NCI-H226 (cell line): ENCODE measurements around the gene TLX1.

Experiments used
- DNase-seq: peaks from one replicate; pipeline ENCODE4 v3.0.0-alpha.2; 2015

The TLX1 gene

DNA sequence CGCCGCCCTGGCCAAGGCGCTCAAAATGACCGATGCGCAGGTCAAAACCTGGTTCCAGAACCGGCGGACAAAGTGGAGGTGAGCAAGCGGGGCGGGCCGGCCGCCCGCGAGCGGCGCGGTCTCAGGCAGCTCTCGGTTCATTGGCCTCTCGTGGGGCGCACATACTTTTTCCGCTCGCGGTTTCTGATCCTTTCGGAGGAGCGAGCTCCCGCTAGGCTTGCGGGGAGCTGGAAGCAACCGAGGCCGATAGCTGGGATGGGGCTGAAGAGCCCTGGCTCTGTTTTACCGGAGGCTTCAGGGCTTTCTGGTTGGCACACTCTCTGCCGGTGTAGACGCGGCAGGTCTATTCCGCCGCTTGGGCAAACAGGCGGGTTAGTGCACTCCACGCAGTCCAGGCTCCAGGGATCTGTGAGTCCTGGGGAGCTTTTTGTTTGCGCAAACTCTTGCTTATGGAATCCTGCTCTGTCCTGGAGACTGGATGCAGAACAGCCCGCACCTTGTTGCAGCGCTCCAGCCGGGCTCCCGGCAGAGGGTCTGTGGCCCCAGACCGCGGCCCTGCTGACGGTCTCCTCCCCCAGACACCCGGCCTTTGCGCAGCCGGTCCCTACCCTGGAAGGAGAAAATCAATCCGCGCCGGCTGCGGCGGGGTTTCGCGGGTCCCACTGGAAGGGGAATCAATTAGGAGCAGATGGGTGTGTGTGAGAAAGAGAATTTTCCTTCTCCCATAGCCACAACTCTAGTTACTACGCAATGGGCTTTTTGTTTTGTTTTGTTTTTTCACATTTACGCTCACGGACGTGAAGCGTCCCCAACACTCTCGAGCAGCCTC lies 3.4 kb downstream of the TLX1 start:
- no peak for DNase-seq

DNA sequence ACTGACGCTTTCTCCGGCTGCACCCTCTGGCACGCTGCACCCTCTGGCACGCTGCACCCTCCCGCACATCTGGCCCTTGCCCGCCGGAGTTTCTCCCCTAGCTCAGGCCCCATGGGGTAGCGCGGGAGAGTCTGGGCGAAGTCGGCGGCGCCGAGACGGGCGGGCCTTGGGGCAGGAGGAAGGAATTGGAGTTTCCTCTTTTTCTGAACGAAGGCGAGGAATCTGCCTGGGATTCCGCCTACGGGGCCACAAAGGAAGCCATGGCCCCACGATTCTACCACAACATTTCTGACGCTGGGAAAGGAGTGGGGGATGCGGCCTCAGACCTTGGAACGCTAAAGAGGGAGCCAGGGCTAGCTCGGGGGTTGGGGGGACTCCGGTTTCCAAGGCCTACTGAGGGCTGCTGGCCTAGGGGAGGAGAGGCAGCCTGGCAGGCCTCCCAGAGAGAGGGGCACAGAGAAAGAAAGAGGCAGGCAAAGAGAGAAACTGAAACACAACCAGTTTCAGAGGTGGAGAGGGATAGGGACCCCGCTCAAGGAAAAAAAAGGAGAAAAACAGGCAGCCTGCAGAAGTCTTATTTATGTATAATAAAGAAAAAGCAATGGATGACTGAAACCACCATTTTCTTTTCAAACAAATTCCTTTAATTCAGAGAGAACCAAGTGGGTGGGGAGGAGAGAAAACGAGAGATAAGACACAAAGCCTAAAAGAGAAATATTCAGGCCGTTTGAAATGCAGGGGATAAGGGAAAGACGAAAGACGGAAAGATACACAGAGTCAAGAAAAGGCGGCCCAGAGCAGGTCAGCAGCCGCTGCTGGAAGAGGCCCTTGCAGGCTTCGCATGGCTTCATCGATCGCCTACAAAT lies 4.3 kb downstream of the TLX1 start:
- DNase-seq: no peak

DNA sequence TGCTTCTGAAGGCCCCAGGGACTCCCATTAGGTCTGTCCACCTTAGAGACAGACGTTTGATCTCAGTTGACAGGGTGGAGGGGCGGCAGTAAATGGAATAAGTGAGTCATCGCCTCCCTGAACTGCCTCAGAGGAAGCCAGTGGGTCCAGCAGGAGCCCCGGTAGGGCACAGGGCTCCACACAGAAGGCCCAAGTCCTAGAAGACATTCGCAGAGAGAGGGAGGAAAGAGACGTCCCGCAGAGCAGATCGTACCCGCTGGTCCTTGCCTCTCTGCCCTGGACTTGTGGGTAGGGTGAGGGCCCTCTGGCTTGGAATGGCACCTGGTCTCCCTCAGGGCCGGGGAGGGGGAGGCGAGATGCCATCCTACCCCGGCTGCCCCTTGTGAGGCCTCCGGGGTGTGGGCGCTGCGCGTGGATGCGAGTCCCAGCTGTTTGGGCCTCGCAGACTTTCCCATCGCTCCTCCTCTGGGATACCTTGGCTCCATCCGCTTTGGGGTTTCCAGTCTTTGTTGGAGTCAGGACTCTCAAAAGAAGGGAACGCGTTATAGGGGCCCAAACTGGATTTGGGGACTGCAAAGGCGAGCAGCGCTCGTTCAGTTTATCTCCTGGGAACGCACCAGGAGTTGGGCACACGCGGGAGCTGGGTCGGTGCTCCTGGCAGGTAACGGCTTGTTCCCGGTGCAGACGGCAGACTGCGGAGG lies 5.1 kb downstream of the TLX1 start:
- DNase-seq: no peak

DNA sequence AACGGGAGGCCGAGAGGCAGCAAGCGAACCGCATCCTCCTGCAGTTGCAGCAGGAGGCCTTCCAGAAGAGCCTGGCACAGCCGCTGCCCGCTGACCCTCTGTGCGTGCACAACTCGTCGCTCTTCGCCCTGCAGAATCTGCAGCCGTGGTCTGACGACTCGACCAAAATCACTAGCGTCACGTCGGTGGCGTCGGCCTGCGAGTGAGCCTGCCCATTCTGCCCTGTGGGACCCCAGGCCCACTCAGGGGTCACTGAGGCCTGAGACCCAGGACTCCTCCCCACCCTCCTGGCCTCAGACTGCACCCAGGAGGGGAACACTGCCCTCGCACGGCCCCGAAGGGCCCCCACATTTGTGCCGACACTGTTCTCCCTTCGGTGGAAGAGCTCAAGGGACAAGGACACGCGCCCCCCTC lies 5.6 kb downstream of the TLX1 start:
- DNase-seq: no peak

DNA sequence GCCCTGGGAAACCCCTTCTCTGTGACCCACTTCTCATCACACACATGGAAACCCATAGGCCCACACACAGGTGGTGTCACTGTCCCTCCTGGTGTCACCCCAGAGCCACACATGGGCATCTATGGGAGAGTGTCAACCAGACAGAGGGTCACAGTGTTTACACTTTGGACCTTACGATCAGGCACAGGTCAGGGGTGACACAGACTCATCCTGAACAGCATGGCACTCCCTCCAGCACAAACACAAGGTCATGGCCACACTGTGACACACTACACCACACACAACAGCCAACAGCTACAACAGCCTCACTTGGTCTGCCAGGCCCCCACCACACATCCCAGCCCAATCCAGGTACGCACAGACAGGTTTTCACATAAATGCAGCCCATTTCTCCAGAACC lies 6.2 kb downstream of the TLX1 start:
- no peak for DNase-seq

DNA sequence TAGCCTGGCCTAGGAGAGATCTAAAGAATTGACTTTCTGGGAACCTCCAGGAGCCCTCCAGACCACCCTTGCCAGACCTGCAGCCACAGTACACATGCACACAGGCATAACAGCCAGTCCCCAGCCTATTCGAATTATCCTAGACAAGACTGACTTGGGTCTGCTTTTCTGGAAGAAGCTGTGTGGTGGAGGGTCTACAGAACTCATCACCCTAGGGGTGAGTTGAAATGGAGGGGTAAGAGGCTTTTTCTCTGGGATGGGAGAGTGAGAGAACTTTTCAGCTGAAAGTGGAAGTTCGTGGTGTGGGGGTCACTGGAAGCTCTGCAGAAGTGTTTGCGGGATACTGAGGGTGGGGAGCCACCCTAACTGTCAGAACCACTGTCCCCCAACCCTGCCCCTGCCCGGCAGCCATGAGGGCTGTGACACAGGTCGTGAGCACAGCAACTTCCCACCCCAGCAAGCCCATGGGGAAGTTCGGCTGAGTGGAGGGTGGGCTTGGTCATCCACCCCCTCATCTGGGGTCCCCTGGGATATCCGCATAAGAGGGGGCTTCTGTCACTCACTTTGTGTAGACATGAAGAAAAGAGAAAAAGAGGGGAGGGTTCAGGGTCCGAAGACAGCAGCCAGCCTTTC lies 7.8 kb downstream of the TLX1 start:
- DNase-seq: no peak

DNA sequence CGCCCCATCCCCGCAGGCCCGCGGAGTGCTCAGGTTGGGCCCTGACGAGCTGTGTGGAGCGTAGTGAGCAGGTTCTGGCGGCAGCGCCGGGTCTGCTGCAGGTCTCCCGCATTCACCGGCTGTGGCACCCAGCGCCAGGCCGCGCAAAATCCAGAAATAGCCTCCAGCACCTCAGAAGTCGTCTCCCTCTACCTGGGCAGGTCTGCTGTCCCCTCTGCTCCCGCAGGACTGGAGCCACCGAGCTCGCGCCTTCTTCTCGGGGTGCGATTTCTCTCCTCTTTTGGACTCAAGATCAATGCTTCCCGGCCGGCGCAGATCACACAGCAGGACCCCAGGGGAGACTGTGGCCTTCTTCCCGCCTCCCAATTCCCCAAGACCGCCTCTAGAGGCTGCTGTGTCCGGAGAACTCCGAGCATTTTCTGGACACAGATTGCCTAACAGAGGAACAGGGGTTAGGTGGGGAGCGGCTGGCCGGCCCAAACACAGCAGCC lies 8.4 kb downstream of the TLX1 start:
- no peak for DNase-seq

DNA sequence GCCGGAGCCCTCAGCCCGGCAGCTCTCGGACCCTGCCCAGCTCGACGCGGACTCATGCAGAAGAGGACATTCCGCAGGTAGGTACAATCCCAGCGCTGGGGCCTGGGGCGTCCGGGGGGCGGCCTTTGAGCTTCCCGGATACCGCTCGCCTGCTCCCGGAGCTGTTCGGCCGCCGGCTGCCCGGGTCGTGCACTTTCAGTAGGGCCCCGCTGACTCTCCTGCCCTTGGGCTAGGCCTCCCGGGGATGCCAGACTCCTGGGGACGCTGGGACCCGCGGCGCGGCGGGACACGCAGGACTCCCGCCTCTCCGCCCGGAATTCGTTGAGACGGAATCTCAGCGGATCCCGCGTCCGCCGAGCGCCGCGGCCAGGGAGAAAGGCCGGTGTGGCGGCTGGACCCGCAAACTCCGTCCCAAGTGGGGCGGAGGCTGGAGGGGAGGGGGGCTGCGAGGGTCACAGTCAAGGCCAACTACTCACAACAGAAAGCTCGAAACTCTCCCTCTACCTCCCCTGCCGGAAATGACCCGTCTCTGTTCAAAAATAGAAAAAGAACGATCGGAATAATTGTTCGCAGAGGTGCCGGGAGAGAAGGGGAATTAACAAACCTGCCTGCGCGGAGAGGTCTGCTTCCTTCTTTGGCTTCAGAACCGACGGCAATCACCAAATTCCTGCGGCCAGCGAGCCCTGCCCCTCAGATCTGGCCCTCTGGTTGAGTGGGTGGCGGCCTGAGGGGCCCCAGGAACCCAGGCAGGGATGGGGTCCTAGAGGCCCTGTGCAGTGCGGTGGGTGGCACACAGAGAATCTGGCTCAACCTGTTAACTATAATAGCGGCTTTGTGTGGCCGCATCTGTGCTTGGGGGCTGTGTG lies 9.2 kb downstream of the TLX1 start:
- no peak for DNase-seq

DNA sequence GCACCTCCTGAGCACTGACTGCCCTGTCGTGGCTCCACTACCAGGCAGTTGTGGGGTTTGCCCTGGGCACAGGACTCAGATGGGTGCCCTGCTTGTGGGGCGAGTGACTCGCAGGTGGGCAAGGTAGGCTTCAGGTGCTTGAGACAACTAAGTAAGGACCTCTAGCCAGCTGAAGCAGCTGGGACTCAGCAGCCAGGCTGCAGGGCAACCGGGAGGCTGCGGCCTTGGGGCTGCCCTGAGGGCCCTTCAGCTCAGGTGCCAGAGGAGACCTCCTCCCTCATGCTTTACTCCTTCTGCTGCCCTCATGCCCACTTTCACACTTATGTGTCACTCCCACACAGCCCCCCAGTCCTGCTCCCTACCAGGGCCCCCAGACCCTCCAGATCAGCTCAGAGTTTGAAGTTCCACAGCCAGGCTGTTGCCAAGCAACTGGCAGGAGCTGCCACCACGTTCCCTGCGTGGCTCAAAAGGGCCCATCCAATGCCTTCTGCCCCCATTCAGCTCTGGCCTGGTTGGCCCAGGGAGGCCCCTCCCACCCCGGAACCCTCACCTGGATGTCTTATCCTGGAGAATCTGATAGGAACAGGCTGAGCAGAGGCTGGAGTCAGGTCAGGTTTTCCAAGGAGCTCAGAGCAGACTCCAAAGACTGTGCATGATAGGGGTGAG lies 10.0 kb downstream of the TLX1 start:
- no peak for DNase-seq

DNA sequence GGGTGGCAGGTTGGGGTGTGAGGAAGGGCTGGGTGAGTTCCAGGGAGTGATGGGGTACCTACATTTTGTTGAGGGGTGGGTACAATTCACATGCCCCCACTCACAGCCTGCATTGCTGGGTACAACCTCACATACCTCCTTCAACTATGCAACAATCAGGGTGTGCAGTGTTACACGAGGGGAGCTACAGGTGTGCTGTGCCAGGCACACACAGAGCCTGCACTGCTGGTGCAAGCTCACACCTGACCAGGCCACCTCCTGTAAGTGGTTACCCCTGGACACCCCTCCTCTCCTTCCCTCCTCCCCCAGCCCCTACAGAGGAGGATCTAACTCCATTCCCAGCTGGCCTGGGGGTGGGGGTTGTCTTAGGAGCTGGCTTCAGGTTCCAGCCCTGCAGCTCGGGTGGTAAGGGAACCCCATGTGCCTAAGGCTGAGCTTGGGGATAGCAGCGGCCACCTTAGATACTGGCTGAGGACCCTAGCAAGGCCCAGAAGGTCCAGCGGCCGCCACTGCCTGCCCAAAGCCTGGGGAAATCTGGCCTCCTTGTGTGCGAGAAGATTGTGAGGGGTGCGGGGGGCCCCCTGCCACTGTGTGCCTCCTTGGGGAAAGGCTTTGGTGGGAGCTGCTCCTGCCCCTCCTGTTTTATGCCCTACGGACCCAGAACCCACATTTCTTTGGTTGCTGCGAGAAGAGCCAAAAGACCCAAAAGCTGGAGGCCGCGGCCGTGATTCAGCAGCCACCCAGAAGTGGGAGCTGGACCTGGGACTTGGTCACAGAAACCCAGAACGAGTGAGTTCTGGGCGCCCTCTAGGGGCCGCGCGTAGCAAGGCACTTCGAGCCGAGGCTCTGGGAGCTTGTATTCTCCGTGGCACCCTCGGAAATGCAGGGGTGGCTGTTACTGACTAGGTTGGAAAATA lies 10.8 kb downstream of the TLX1 start:
- DNase-seq: peak; percentile 67

DNA sequence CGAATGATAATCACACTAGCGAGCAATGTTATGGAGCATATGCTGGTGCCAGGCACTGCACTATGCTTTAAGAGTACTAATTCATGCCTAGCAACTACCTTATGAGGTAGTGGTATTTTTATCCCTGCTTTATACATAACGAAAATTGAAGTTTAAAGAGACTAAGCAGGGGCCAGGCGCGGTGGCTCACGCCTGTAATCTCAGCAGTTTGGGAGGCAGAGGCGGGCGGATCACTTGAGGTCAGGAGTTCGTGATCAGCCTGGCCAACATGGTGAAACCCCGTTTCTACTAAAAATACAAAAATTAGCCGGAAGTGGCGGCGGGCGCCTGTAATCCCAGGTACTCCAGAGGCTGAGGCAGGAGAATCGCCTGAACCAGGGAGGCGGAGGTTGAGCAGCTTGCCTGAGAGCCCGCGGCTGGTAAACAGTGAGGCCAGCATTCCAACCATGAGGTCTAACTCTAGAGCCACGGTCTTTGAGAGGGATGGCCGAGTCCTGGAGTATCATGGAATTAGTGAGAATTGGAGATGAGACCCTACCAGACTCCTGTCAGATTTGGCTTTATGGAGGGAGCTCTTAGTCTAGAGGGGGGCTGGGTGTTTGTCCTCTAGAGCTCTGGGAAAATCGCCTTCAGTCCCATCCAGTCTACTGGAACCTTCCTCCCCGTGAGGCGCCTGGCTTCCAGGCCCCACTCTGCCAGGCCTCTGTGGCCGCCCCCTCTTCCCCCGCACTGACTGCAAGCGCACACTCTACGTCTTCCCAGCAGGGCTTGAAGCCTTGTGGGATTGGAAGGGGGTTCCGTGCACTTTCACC lies 11.6 kb downstream of the TLX1 start:
- DNase-seq: no peak

DNA sequence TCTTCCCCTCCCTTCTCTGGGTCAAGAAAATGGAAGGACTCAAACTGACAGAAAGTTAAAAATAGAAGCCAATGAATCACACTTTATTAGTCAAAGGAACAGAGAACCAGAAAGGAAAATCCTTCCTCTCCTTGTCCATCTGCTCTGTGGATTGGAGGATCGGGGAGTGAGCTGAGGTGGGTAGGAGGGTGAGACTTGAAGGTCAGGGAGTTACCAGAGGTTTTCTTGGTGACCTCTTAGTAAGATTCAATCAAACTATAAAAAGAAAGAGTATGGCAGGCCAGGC lies 12.2 kb downstream of the TLX1 start:
- DNase-seq: no peak

DNA sequence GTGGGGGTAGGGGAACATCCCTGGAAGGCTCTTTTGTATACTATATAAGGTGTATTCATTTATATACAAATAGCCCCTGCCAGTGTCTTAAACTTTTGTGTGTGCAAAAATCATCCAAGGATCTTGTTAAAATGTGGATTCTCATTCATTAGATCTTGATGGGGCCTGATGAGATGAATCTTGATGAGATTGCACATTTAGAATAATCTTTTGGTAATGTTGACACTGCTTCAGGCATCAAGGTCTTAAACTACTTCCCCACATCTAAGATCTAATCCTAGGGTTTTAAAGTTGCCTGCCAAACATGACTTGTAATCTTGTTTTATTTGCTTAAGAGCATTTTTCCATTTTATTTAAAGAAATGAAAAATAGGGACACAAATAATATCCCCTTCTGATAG lies 13.0 kb downstream of the TLX1 start:
- DNase-seq: no peak

DNA sequence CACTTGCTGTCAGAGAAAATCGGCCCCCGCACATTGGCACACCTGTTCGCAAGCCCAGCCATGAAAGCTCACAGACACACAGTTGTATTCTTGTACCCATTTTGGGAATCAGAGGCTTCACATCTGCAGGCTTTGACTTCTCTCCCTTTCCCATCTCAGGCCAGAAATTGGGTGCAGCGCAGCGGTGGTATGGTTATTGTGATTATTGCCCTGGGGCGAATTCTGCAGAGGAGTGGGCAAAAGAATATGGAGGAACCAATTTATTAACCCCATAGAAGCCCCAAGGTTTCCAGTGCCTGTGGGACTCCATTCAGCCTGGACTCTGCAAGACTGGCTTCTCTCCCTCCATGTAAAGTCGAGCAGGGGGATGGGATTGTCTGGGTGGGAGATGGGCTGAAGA lies 14.0 kb downstream of the TLX1 start:
- DNase-seq: no peak

DNA sequence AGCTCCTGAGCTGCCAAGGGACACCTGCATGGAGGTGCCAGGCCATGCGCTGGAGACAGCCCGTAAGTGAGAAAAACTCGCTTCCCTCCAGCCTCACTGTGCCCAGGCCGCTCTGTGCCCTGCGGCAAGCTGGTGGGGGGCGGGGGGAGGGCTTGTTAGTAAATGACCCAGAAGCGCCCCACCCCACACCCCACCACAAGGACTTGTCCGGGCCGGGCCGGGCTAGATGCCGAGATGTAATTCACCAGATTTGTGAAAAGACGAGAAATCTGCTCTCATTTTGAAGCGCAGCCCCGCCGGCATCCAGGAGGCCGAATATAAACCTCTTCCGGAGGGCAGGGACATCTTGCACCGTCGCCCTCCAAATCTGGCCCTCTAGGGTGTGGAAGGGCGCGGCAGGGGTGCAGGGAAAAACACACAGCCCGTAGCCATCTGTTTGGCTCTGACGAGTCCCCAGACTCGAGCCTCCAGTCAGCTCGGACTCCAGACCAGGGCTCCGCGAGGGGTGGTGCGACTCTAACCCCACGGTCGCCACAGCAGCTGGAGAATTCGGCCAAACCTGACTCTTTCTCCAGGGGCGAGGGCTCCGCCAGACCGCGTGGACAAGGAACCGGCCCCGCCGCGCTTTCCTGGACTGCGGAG lies 14.8 kb downstream of the TLX1 start:
- DNase-seq: no peak

DNA sequence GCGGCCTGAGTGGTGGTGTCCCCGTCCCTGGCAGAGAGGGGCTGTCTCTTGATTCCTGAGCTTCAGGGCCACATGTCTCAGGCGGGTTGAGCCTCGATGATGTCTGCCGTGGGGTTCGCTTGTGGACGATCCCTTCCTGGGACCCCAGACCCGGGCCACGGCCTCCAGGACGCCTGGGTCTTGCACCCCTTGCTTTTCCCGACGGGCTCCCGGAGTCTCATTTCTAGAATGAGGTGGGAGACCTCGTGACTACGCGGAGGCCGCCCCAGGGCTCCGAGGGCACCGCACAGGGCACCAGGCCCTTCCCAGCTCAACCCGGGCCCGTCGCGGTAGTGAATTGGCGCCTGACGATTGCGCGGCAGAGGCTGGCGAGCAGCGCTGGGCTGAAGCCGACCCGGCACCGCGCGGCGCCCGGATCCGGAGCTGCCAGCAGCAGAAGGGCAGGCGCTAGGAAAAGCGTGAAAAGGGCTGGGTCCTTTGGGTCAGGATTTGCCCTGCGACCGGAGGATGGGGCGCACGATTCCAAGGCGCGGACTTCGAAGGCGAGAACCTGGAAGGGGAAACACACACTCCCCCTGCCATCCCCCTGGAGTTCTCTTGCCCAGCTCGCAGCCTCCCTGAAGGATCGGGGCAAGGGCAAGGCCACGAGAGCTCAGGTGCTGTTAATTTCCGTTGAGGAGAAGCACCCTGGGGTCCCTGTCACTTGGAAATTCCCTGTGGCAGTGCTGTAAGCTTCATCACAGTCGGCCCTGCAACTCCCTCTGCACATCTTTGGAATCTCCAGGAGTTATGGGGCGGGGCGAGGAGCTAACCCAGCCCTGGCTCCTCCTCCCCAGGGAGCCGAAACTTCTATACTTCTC lies 15.5 kb downstream of the TLX1 start:
- DNase-seq: no peak

DNA sequence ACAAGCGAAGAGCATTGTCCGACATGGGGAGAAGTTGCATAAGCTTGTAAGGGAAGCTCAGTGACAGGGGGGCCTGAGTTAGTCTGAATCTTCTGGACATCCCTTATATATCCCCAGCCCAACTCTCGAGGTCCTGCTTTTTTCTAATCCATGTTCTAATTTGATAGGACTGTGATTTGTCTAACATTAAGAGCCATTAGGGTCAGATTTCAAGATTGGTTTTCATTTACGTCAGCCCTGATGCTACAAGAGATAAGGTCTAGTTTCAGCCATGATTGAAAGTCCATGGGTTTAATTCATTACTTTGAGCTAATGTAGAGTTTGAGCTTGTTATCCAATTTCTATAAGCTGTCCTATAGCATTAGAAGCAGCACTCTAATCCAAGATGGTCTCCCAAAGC lies 20.3 kb downstream of the TLX1 start:
- DNase-seq: no peak

DNA sequence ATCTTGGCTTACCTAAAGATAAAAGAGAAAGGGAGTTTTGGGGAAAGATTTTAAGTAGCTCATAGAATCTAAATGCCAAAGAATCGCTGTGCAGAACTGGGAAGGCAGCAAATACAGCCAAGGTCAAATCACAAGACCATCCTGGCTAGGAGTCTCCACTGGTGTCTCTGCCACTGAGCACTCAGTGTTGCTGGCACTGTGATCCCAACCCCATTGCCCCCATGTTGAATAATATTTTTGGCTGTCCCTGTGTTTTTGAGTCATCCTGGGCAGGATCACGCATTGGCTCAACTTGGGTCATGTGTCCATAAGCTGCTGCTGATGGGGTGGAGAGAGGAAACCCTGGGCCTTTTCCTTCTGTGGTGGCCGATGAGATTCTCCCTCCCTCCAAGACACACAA lies 21.2 kb downstream of the TLX1 start:
- DNase-seq: no peak
